HUES64 (cell line): ENCODE results near the gene ACAP1.

Experiments used
- H3K27ac ChIP-seq: 2 replicates; pipeline ENCODE4 v1.7.0; 2013; ENCODE audit warnings: low read depth, low read length, inconsistent platforms
- H3K27me3 ChIP-seq: 2 replicates; pipeline ENCODE4 v1.6.1; 2013; ENCODE audit warnings: mild to moderate bottlenecking, low read length; ENCODE audit not compliant: insufficient read depth
- H3K36me3 ChIP-seq: 2 replicates; pipeline ENCODE4 v1.6.1; 2013; ENCODE audit warnings: mild to moderate bottlenecking, low read length; ENCODE audit not compliant: insufficient read depth
- H3K4me1 ChIP-seq: 2 replicates; pipeline ENCODE4 v1.6.1; 2013; ENCODE audit warnings: mild to moderate bottlenecking, low read length, moderate library complexity; ENCODE audit not compliant: insufficient read depth
- H3K4me3 ChIP-seq: 2 replicates; pipeline ENCODE4 v1.5.1; 2013; ENCODE audit warnings: mild to moderate bottlenecking, low read length, moderate library complexity
- H3K9ac ChIP-seq: 2 replicates; pipeline ENCODE4 v1.6.1; 2013; ENCODE audit warnings: mild to moderate bottlenecking, low read depth, low read length
- H3K9me3 ChIP-seq: 2 replicates; pipeline ENCODE4 v1.6.1; 2013; ENCODE audit warnings: low read depth, low read length; ENCODE audit not compliant: insufficient read depth
- WGBS: fragments of 150-250, 120-280 bp; methylation state at CpG from one replicate; pipeline ENCODE4 v1.1.7; 2013; ENCODE audit warnings: missing lambda C conversion rate; 5-methylcytosine and 5-hydroxymethylcytosine counted together

ACAP1 gene

DNA sequence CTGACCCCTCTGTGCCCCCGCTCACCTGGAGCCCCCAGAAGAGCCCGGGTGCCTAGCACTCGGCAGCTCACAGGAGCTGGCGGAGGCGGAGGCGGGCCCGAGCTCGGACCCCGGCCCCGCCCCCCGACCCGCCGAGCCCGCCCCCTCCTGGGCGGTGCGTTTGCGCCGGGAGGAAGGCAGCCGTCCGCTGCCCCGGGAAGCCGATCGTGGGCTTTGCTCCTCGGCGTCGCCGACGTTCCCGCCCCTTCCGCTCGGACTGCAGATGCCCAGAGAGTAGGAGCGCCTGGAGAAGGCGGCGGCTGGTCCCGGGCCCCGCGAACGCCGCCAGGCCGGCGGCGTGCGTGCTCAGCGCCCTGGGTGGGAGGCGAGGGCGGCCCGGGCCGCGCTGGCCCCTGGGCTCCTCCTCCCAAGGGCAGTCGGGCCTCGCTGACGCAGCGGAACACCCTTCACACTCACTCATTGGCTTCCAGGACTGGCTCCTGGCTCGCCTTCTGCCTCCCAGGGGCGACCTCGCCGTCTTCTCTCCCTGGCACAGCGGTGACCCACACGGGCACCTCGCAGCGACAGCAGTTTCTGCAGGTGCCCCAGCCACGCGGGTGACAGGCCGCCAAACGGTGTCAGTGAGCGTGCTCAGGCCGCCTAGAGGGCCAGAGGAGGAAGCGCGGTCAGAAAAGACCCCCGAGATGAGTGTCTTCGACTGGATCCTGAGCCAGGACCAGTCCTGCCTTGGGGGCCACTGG lies 58.3 kb downstream of the ACAP1 start, which contains the start of gene PLSCR3:
Gene PLSCR3, minus strand, starts transcription at position 74 of the 740 bp plus-strand sequence. CDS start 415 bp downstream, outside the sequence.
- Histone ChIP-seq H3K9me3 (no peaks in the 10 kb centered on the region), H3K27me3 (no peaks in the 10 kb centered on the region), H3K9ac (peak within 1 kb of the TSS; percentile 70), H3K27ac (peak within 1 kb of the TSS; percentile 78; the same call in 1 of the 2 replicates), H3K4me3 (peak within 1 kb of the TSS; percentile 77), H3K4me1 (no peaks in the 10 kb centered on the region), H3K36me3 (peaks cover 26% of the 10 kb centered on the region)
- under 1% methylated on average over 71 of the region's 71 CpGs for WGBS

DNA sequence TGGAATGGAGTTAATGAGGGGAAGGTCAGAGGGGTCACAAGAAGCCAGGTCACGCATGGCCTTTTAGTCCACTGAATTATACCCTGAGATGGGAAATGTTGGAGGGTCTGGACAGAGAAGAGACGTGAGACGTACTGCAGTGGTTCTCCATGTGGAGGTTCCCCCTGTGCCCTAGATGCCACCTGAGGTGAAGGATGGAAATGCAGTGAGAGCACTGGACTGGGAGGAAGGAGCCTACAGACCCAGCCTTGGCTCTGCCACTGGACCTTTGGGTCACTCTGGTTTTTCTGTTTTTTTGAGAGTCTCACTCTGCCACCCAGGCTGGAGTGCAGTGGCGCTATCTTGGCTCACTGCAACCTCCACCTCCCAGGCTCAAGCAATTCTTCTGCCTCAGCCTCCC lies 59.8 kb downstream of the ACAP1 start:
- Histone ChIP-seq H3K4me3 (no peak overlapping the region), H3K27ac (no peak overlapping the region), H3K4me1 (no peaks in the 10 kb centered on the region), H3K9ac (no peak overlapping the region), H3K36me3 (peaks cover 15% of the 10 kb centered on the region), H3K9me3 (no peaks in the 10 kb centered on the region), H3K27me3 (no peaks in the 10 kb centered on the region)
- 92% methylated on average over 4 of the region's 4 CpGs for whole genome bisulfite sequencing

DNA sequence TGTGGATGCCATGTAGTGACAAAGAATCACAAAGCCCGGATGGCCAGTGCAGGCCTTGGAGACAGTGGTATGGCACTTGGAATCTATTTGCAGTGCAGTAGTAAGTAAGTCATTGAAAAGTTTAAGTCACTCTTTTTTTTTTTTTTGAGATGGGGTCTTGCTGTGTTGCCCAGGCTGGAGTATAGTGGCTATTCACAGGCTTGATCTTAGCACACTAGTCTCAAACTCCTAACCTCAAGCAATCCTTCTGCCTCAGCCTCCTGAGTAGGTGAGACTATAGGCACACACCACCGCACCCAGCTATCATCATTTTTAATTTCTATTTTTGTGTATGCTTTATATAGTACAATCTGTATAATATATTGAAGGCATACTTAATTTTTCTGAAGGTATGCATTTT lies 62.3 kb downstream of the ACAP1 start:
- no peaks in the 10 kb centered on the region for H3K9me3 ChIP-seq
- no peak overlapping the region for H3K27ac ChIP-seq
- no peak overlapping the region for H3K9ac ChIP-seq
- peaks cover 7% of the 10 kb centered on the region; the same call in 1 of the 2 replicates for H3K4me1 ChIP-seq
- H3K27me3 ChIP-seq: no peaks in the 10 kb centered on the region
- WGBS: 91% methylated on average over 1 of the region's 2 CpGs
- H3K36me3 ChIP-seq: 0 out of 2 replicates have a peak, but pooled peaks cover 2% of the 10 kb centered on the region
- no peak overlapping the region for H3K4me3 ChIP-seq
